Fibroblast of upper back skin (primary cell): Measurements from ENCODE around the gene GRIK4.
A peak's percentile ranks its signal among the peaks of the same experiment; 100 is the strongest.

Experiments
- DNase-seq: peaks from one replicate; pipeline ENCODE4 v3.0.0-alpha.2; 2013

Gene GRIK4

DNA sequence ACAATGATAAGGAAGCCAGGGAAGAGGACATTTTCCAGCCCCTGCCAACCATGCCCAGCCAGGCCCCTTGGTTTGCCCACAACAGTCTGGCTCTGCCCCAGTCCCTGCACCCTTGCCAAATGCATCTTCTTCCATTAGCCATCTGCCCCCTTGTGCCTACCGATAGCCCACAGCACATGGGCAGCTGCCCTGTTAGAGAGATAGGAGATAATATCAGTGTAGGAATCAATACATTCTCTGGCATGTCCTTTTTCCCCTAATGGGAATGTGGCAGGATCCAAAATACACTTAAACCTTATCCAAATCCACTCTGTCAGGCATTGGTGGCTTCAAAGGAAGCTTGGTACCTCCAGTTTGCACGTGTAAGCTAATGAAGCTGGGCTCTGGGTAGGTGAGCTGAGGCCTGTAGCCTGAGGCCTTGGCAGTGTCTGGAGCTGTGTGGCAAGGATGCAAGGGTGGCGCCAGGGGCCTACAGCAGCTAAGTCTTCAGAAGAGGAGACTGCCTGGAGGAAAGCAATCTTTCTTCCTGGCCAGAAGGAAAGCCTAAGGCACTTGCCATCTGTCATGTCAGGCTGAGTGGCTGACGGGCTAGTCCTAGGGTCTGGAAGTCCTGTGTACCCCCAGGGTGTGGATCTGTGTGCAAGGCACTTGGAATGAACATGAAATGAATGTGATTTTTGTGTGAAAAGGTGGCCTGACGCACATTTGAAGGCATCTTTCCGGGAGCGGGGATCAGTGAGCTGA, 348.2 kb downstream of the GRIK4 start:
- no peak for DNase-seq

DNA sequence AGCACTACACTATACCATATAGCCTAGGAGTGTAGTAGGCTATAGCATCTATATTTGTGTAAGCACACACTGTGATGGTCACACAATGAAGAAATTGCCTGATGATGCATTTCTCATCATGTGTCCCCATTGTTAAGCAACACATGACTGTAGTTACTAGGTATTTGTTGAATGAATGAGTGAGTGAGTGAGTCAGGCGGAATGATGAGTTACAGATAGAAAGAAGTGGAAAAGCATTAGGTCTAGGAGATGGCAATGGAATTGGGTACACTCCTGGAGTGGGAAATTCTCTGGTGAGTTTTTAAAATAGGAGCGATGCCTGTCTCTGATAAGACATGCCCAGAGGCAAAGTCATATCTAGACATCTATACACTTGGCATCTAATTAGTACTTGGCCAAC, 351.8 kb downstream of the GRIK4 start:
- peak; percentile 22 for DNase-seq

DNA sequence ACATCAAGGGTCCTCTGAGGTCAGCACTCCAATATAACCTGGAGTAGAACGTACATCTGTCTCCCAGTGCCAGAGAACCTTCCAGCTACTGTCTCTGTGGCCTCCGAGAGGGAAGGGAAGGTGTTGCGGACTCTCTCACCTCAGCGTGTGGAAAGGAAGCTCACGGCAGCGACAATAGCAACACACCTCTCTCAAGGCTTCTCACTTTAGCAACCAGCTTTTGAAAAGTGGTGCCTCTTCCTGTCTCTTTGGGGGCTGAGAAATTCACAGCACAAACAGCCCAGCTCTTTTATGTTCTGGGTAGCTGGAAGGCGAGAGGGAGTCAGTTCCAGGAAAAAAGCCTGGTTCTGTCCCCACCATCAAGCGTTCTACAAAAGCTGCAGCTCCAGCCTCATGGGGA, 355.5 kb downstream of the GRIK4 start:
- DNase-seq: no peak

DNA sequence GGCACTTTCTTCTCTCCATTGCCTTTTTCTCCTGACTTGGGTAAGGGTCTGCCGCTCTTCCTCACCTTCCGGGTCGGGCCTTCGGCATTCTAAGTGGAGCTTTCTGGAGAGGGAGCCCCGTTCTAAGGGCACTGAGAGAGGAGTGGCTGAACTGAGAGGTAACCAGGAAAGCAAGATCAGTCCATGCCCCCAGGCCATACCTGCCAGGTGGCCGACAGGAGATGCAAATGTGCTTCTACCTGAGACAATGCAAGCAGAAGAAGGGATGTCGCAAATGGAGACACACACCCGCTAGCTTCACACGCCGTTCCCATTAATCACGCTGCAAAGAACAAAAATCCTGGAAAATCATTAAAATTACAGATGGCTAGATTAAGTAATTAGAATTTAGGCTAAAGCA, 356.0 kb downstream of the GRIK4 start:
- no peak for DNase-seq

DNA sequence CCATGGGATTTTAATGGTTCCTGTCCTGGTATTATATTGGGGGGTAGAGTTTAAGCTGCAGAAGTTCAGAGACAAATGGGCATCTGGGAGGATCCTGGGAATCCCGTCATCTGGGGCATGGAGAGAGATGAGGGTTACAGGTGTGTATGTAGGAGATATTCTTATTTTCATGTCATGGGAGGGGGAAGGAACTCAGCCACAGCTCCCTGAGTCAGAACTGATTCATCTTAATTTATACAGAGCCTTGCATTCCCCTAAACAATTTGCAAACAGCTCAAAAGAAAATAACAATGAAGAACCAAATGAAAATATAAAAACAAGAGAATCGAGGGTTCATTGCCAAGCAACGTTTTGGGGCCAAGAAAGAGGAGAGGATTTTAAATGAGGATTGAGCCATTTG, 356.4 kb downstream of the GRIK4 start:
- DNase-seq: no peak

DNA sequence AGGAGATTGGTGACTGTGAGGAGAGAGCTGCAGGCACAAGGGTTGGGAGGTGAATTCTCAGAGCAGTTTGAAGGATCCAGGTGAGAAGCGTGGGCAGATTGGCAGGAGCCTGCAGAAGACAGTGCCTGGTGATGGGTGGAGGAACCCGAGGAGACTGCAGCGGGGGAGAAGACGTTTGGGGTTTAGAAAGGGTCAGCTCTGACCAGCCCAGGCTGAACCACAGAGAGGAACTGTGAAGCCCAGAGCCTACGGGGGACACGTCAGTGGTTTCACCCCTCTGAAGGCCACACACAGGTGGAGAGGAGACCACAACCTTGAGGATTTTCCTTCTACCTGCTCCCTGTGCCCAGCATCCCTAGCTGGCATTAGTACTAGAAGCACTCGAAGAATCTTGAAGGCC, 357.5 kb downstream of the GRIK4 start:
- no peak for DNase-seq

DNA sequence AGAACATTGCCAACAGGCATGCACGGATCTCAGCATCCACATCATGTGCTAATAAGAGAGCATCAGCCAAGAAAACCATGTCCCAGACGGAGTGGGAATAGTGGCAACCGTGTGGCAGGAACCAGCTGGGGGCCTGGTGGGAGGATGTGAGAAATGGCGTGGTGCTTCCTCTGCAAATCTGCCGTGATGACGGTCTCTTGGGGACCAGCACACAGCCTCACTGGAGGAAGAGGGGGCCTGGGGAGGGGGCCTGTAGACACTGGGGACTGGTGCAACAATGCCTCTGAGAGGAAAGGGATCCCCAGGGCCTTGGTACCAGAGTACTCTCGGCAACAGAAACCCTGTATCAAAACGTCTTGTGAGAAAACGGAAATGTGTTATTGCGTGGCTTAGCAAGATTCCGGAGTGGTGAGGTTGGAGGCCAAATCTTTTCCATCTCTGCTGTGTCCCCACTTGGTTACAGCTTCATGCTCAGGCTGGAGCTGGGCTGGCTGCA, 358.0 kb downstream of the GRIK4 start:
- no peak for DNase-seq

DNA sequence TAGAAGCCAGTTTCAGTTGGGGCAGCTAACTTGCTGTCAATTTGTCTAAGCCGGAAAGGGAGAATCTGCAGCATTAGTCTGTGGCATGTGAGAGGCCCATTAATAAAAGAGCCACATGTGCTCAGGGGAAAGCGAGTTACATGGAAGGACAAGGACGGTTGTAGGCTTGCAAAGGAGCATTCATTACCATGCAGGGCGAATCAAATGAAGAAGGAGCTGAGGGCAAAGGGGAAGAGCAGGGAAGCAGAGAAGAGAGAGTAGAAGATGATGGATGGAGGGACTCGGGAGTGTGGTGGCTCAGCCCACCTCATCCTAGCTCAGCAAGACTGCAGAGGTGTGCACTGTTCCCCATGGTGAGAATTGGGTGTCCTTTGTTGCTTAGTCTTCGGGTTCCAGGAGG, 359.6 kb downstream of the GRIK4 start:
- no peak for DNase-seq

DNA sequence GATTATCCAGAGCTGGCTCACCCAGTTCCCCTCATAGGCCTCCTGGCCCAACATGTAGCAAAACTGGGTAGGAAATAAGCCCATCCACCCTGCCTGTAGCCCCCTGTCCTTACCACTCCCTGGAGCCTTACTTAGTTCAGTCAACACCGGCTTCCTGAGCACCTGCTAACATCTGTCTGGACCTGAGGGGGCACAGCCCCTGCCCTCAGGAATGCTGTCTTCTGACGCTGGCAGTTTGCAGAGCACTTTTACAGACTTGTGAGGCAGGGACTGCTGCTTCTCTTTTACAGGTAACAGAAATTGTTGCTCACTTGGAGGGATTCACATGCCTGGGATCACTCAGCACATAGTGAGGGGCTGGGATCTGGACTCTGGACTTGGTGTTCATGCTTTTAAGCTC, 360.4 kb downstream of the GRIK4 start:
- no peak for DNase-seq

DNA sequence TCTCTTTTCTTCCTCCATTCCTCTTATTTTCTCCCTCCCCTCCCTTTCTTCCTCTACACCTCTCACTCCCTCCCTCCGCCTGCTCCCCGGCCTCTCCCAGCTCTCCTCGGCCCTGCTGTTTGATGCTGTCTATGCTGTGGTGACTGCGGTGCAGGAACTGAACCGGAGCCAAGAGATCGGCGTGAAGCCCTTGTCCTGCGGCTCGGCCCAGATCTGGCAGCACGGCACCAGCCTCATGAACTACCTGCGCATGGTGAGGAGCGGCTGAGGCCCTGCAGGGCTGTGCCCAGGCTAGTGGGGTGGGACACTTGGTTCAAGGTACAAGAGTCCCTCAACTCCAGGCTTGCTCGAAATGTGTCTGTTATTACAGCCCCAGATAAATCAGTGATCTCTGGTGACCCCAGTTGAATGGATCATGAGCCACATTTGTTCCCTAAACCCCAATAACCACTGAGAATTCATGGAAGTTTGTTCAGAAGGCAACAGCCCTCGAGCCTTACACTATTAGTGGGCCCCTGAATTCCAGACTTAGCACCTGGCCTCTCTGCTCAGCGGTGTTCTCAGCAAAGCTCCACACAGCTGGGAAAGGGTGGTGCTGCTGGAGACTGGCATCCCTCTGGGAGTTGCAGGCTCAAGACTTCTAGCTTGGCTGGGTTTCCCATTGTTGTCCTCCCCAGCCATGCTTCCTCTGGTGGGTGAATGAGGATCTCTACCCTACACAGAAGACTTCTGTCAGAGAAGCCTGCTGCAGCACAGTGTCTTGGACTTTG, 362.6 kb downstream of the GRIK4 start:
- no peak for DNase-seq

DNA sequence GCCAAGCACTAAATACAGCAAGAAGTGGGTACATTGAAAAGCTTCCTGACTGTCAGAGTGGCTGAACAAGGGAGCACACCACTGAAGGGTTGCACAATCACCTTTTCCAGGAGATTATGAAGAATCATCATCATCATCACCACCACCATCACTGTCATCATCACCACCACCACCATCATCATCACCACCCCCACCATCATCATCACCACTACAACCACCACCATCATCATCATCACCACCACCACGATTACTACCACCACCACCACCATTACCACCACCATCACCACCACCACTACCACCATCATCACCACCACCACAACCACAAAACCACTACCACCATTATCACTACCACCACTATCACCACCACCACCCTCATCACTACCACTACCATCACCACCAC, 364.4 kb downstream of the GRIK4 start:
- no peak for DNase-seq

DNA sequence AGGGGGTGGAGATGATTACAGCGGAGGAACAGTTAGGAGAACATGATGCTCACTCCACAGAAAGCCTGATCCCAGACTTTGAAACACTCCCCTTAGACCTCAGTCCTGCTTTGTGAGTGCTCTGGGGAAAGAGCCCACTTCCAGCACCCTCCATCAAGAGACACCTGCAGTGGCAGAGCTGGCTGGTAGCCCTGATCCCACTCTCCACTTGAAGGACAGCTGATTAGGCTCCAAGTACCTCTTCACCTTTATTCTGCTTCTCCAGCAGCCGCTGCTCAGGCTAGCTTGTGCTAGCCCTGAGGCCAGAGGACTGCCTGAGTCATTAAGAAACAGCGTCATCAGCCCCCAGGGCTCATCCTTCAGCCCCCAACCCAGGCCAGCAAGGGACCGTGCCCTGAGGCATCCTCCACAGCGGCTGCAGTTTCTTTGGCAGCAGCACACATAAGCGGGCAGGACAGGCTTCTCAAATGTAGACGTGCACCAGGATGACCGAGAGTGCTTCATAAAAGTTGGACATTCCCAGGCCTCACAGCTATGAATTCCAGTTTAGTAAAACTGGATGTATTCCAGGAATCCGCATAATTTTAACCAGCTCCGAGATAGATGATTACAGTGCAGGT, 366.3 kb downstream of the GRIK4 start:
- DNase-seq: no peak

DNA sequence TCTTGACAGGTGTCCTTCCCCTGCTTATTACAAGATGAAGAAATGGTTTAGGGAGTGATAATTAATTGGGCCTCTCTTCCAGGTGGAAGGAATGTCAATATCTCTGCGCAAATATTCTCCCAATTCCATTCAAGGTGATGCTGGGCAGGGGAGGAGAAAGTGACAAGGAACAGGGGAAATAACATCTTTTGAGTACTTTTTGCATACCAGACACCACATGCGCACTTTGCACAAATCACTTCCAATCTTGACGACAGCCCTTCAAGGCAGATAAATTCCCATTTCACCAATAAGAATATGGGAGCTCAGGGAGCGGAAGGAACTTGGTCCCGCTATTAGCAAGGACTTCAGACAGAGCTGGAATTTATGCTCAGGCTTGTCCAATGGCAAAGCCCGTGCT, 367.2 kb downstream of the GRIK4 start:
- DNase-seq: no peak

DNA sequence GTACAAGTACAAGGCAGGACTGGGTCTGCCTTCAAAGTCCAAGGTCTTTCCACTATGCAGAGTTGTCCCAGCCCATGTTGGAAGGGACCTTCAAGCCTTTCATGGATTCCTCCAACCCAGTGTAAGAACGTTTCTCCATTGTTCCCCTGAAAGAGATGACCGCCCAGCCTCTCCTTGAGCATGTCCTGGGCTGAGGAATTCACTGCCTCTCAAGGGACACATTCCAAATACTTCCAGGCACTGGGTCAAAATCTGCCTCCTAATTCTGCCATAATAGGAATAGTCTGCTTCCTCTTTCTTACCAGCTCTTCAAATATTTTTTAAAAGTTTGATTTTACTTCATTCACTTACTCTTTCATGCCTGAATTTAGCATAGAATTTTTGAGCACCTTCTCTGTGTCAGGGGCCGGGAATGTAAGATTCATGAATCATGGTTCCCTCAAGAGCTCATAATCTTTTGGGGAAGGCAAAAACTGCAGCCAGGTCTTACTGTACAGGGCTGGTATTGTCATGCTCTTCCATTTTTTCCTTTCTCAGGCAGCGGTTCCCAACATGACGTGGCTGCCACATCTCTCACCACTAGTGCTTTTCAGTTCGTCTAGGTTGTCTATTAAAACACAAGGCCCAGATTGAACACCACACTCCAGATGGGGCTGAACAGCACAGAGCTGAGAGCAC, 369.1 kb downstream of the GRIK4 start:
- peak; percentile 53 for DNase-seq

DNA sequence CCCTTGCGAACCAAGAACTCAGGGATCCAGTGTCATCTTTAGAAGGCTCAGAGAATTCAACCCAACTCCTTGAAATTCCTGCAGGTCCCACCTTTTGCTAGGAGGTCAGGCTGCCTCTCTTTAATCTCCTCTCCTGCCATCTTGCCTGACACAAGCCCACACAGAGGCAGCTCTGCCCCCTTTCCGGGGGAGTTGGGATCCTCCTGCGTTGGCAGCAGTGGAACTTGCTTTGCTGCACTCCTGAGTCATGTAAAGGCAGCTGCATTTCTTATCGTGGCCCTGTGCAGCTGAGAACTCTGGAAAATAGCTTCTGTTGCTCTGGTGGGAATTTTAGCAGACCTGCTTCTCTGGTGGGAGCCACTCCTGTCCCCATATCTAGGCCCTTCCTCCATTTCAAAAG, 370.0 kb downstream of the GRIK4 start:
- no peak for DNase-seq

DNA sequence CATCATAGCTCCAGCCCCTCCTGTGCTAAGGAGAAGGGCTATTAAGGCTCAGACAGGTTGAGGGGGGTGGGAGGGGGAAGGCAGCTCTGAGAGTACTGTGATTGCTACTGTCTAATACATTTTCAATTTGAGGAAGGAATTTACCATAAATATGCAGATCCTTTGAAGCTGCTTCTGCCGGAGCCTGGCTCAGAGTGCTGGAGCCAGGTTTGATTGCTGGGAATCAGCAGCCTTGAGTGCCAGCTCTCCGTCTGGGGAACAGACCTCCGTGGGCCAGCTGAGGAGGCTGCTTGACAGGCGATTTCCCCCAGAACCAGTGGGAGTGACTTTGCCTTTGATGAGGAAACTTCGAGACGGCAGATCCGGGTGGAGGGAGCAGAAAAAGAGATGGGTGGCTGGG, 370.6 kb downstream of the GRIK4 start:
- peak; percentile 22 for DNase-seq

DNA sequence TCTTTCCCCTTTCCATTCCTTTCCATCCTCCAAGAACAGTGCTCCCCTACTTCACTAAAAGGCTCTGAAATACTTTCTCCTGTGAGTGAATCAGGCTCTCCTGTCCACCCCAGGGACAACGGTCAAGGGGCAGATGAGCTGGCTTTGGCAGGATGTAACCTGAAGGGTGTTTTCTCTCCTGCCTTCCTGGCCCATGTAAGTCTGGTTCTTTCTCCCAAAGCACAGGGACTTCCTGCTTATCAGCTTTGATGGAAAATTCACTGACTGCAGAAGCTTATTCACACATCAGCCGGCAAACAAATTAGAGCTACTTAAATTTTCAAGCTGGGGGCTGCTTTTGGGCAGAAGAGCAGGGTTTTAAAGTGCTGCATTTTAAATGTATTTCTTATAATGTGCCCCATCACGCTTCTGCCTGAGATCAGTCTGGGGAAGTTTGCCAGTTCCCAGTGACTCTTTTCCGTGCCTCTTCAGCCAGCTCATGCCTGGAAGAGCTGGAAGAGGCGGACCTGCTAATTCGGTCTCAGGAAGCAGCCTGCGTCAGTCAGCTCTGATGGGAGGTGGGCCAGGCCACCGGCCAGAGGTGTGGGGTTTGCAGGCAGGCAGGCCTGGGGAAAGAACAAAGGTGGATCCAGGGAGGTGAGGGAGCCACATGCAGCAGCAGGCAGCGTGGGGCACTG, 372.0 kb downstream of the GRIK4 start:
- peak; percentile 59 for DNase-seq

DNA sequence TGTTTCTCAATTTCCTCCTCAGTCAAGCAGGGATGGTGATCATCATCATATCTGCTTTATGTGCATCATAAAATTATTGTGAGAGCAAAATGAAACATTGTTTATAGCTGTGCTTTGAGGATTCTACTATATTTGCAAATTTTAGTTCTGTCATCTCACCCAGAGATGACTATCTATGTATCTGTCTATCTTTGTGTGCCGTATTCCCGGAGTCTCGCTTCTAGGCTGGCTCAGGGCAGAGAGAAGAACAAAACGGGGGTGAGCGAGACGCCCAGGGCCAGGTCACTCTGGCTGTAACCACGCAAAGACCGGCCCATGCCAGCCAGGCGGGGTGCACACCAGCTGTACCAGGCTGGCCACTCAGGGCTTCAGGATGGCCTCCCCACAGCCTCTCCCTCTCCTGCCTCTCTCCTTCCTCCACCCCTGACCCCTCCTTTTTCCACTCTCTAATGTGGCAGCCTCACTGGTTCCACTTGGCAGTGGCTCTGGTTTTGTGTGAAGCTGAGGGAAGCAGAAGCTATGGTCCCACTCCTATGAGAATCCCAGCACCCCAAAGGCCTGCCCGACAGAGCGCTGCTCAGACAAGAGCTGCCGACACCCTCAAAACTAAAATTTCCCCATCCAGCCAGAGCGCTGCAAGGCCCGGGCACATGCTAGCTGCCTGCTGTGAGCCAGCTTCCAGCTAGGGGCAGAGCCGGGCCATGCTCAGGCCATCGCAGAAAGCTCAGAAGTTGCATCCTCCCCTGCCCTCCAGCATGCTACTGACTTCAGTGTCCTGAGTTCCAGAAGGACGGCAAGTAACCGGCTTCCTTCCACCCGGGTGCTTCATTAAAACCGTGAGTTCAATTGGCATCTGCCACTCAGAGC, 372.8 kb downstream of the GRIK4 start:
- DNase-seq: no peak

DNA sequence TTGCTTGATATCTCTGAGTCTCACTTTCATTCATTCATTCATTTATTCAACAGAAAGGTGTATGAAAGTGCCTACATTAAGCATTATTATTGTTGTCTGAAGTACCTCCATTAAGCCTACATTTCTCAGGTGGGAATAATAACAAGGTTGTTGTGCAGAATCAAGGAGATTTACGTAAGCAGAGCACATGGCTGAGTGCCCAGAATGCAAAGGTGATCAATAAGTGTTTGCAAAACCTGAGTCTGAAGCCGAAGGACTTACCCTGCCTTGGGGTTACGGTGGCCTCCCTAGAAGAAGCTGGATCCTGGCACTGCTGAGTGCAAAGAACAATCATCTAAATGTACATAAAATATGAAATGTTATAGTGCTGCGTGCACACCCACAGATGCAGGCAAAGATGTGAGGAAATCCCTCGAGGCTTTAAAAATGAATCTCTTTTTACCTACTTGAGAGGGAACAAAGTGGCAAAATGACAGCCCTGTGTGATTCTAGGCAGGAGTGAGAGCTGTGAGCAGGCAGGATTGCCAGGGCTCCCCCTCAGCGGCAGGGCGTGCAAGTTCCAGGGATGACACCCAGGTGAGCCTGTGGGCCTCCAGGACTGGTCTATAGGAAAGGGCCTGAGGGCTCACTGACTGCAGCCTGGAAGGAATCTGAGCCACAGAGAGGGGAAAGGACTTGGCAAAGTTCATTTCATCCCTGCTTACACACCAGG, 379.2 kb downstream of the GRIK4 start:
- no peak for DNase-seq

DNA sequence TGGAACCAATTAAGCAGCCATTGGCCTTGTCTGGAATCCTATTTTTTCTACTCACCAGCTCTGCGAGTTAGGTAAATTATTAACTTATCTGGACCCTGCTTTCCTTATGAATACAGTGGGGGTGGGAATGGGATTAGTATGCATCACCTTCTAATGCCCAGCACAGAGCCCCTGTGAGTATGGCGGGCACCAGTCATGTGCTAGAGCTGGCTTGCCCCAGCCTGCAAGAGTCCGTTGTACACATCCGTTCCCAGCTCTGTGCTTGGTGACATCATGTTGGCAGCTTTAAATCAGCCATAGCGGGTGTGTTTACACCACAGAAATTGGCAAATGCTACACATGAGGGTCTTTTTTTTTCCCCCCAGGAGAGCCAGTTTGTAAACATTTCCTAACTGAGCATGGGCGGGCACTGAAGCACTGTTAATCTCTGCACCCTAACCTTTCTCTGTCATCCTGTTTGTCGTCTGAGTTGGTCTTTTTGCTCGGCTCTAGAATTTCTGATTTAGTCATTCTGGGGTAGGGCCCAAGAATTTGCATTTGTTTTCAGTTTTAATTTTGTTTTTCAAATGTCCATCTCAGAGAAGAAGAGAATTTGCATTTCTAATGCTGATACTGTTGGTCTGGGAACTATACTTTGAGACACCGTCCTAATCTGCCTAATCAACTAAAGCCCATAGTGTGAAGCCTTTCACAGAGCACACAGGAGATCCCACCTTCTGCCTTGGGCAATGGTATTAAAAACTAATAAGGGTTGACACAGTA, 382.1 kb downstream of the GRIK4 start:
- DNase-seq: no peak
